Astrocyte (in vitro differentiated cells and primary cell): Measurements from ENCODE around the gene LIMK2. TPM values are rescaled to one million over a fixed set of nuclear protein-coding genes. Genes with fewer than 3 reads are reported as not detected.

Experiments
- DNase-seq: peaks from one replicate; pipeline ENCODE4 v3.0.0-alpha.2; 2010; ENCODE audit warnings: low read depth
- FAIRE-seq: peaks from 2 replicates; lab custom pipeline; 2011; peaks lifted over from hg19 to GRCh38; lab: Jason Lieb, UNC
- H2AFZ ChIP-seq: 2 replicates; pipeline ENCODE4 v1.6.0; 2012; ENCODE audit warnings: low read depth, low read length, inconsistent platforms
- H3K27ac ChIP-seq: 2 replicates; pipeline ENCODE4 v1.5.1; 2011; ENCODE audit warnings: low read depth, low read length, inconsistent platforms
- H3K27me3 ChIP-seq: 2 replicates; pipeline ENCODE4 v1.6.0; 2011; ENCODE audit warnings: low read length, inconsistent platforms; ENCODE audit not compliant: insufficient read depth
- H3K36me3 ChIP-seq: 2 replicates; pipeline ENCODE4 v1.5.1; 2011; ENCODE audit warnings: low read length, inconsistent platforms; ENCODE audit not compliant: insufficient read depth
- H3K4me1 ChIP-seq: 2 replicates; pipeline ENCODE4 v1.5.1; 2011; ENCODE audit warnings: low read length, inconsistent platforms; ENCODE audit not compliant: insufficient read depth
- H3K4me2 ChIP-seq: 2 replicates; pipeline ENCODE4 v1.6.0; 2012; ENCODE audit warnings: low read length, inconsistent platforms
- H3K4me3 ChIP-seq: 2 replicates; pipeline ENCODE4 v1.5.1; 2011; ENCODE audit warnings: low read depth, mild to moderate bottlenecking, low read length, inconsistent platforms; ENCODE audit not compliant: insufficient read depth
- H3K79me2 ChIP-seq: 2 replicates; pipeline ENCODE4 v1.6.0; 2012; ENCODE audit warnings: mild to moderate bottlenecking, low read length, inconsistent platforms; ENCODE audit not compliant: insufficient read depth
- H3K9ac ChIP-seq: 2 replicates; pipeline ENCODE4 v1.6.0; 2012; ENCODE audit warnings: mild to moderate bottlenecking, low read length, inconsistent platforms
- H3K9me3 ChIP-seq: 2 replicates; pipeline ENCODE4 v1.5.1; 2012; ENCODE audit warnings: low read depth, mild to moderate bottlenecking, low read length, inconsistent platforms; ENCODE audit not compliant: insufficient read depth
- H4K20me1 ChIP-seq: 2 replicates; pipeline ENCODE4 v1.6.0; 2012; ENCODE audit warnings: low read length, inconsistent platforms; ENCODE audit not compliant: insufficient read depth
- H3K27ac Mint-ChIP-seq: one replicate; pipeline ENCODE4 v1.8.0; 2021; ENCODE audit warnings: mild to moderate bottlenecking, mixed read lengths; ENCODE audit not compliant: unreplicated experiment
- H3K27me3 Mint-ChIP-seq: one replicate; pipeline ENCODE4 v1.8.0; 2021; ENCODE audit warnings: low read depth, mixed read lengths; ENCODE audit not compliant: unreplicated experiment
- H3K36me3 Mint-ChIP-seq: one replicate; pipeline ENCODE4 v1.8.0; 2021; ENCODE audit warnings: low read depth, mixed read lengths; ENCODE audit not compliant: unreplicated experiment
- H3K4me1 Mint-ChIP-seq: one replicate; pipeline ENCODE4 v1.8.0; 2021; ENCODE audit warnings: low read depth, mixed read lengths; ENCODE audit not compliant: unreplicated experiment
- H3K4me3 Mint-ChIP-seq: one replicate; pipeline ENCODE4 v1.8.0; 2021; ENCODE audit warnings: mild to moderate bottlenecking, moderate library complexity, mixed read lengths; ENCODE audit not compliant: unreplicated experiment
- H3K9me3 Mint-ChIP-seq: one replicate; pipeline ENCODE4 v1.8.0; 2021; ENCODE audit warnings: mild to moderate bottlenecking, mixed read lengths; ENCODE audit not compliant: unreplicated experiment
- CTCF ChIP-seq: IDR thresholded peaks from 2 replicates; pipeline ENCODE4 v1.5.1; 2011; ENCODE audit warnings: low read depth, mild to moderate bottlenecking, inconsistent platforms, low read length, moderate library complexity; ENCODE audit not compliant: insufficient read depth
- EZH2 ChIP-seq: IDR thresholded peaks from 2 replicates; pipeline ENCODE4 v1.6.1; 2012; ENCODE audit warnings: mild to moderate bottlenecking, low read length, inconsistent platforms; ENCODE audit not compliant: insufficient read depth
- total RNA-seq: library from RNA; stranded (reverse); gene quantifications from 2 replicates; pipeline ENCODE4 v1.2.1, GENCODE V29; 2021

LIMK2 gene
- total RNA-seq, 1 donor from 2014 or later = 128 TPM

- Histone ChIP-seq H3K4me3 (no peak overlapping the region), H3K9me3 (no peaks in the 10 kb centered on the region), H3K27ac (no peak overlapping the region), H3K4me2 (no peak overlapping the region), H2AFZ (no peak overlapping the region), H3K27me3 (peaks cover 5% of the 10 kb centered on the region), H4K20me1 (peaks cover 5% of the 10 kb centered on the region), H3K4me1 (peaks cover 16% of the 10 kb centered on the region), H3K36me3 (peaks cover 2% of the 10 kb centered on the region), H3K79me2 (no peaks in the 10 kb centered on the region), H3K9ac (no peak overlapping the region)
- Mint-ChIP-seq H3K27ac (no peak overlapping the region), H3K4me1 (peaks cover 8% of the 10 kb centered on the region), H3K27me3 (no peaks in the 10 kb centered on the region), H3K9me3 (no peaks in the 10 kb centered on the region), H3K36me3 (peaks cover 20% of the 10 kb centered on the region), H3K4me3 (no peak overlapping the region)
- FAIRE-seq = no peak
- no peak for DNase-seq
- TF ChIP-seq CTCF (no peak), EZH2 (no peak)
Observed at GRCh38 chr22:31287818-31288495, 75.9 kb downstream of the LIMK2 start.

GRCh38 chr22:31288496-31289240 lies 76.6 kb downstream of the LIMK2 start:
- peaks cover 19% of the 10 kb centered on the region for H3K4me1 ChIP-seq
- H3K9me3 Mint-ChIP-seq = no peaks in the 10 kb centered on the region
- H3K36me3 Mint-ChIP-seq = peaks cover 15% of the 10 kb centered on the region
- H3K27ac Mint-ChIP-seq = no peak overlapping the region
- FAIRE-seq = no peak
- H3K79me2 ChIP-seq = no peaks in the 10 kb centered on the region
- no peak overlapping the region for H3K4me3 ChIP-seq
- no peaks in the 10 kb centered on the region for H4K20me1 ChIP-seq
- peaks cover 2% of the 10 kb centered on the region for H3K36me3 ChIP-seq
- H3K27me3 Mint-ChIP-seq = no peaks in the 10 kb centered on the region
- TF ChIP-seq EZH2 = no peak
- TF ChIP-seq CTCF = no peak
- no peak overlapping the region for H3K4me3 Mint-ChIP-seq
- H3K9ac ChIP-seq = no peak overlapping the region
- DNase-seq = no peak
- H3K27ac ChIP-seq = no peak overlapping the region
- H2AFZ ChIP-seq = no peak overlapping the region
- no peaks in the 10 kb centered on the region for H3K9me3 ChIP-seq
- no peak overlapping the region for H3K4me2 ChIP-seq
- H3K27me3 ChIP-seq = peaks cover 5% of the 10 kb centered on the region
- H3K4me1 Mint-ChIP-seq = peaks cover 12% of the 10 kb centered on the region
